ENCODE data around the gene WNT5B. TPM values are rescaled to one million over a fixed set of nuclear protein-coding genes. Genes with fewer than 3 reads are reported as not detected.
"Not testable (repeated sequence)": the region's sequence is repeated elsewhere in the genome, so short reads cannot be mapped to it uniquely, and the experiment has no call there.

WNT5B gene
- total RNA-seq, 1 donor from 2014 or later = 4.2 TPM

- DNase-seq (ENCODE audit: low spot score) (no peak), ATAC-seq (no peak)
Measured at GRCh38 chr12:1676043-1676442, 47.0 kb downstream of the WNT5B start.

- no peak for DNase-seq (ENCODE audit: low spot score)
- ATAC-seq = peak; percentile 26
Measured at GRCh38 chr12:1680804-1681492, 51.9 kb downstream of the WNT5B start.

GRCh38 chr12:1681493-1681807, 52.4 kb downstream of the WNT5B start:
- ATAC-seq (no peak), DNase-seq (ENCODE audit: low spot score) (no peak)

GRCh38 chr12:1688086-1688710, 59.2 kb downstream of the WNT5B start:
- ATAC-seq (no peak), DNase-seq (ENCODE audit: low spot score) (no peak)

- peak; percentile 95 for DNase-seq (ENCODE audit: low spot score)
- ATAC-seq = peak; percentile 96
Measured at GRCh38 chr12:1690578-1691122, 61.6 kb downstream of the WNT5B start, which contains the start of gene ADIPOR2. Gene ADIPOR2 (plus strand): TSS chr12:1691070. CDS start chr12:1754344, 63,274 bp downstream.

- peak; percentile 56 for ATAC-seq
- DNase-seq (ENCODE audit: low spot score) = peak; percentile 65
Measured at GRCh38 chr12:1691123-1692007, 62.3 kb downstream of the WNT5B start.

GRCh38 chr12:1692226-1692625, 63.2 kb downstream of the WNT5B start:
- DNase-seq (ENCODE audit: low spot score) (no peak), ATAC-seq (no peak)

- DNase-seq (ENCODE audit: low spot score) (no peak), ATAC-seq (no peak)
Measured at GRCh38 chr12:1692895-1693610, 64.0 kb downstream of the WNT5B start.

- DNase-seq (ENCODE audit: low spot score); ATAC-seq: not testable (repeated sequence)
Measured at GRCh38 chr12:1695097-1695496, 66.1 kb downstream of the WNT5B start.

- DNase-seq (ENCODE audit: low spot score) (no peak), ATAC-seq (no peak)
Measured at GRCh38 chr12:1695886-1696670, 67.0 kb downstream of the WNT5B start.

- no peak for DNase-seq (ENCODE audit: low spot score)
- ATAC-seq = peak; percentile 49
Measured at GRCh38 chr12:1696800-1697199, 67.8 kb downstream of the WNT5B start.

Other genes starting within 250 kb of the WNT5B start
- gene FBXL14, start 34.6 kb upstream of the WNT5B start, total RNA-seq = 7.3 TPM
- 58.0 TPM for gene ADIPOR2, start 61.8 kb downstream of the WNT5B start, total RNA-seq
- gene LRTM2, start 191.3 kb downstream of the WNT5B start, total RNA-seq = not detected